Testis (tissue), 3 donors: ENCODE data around the gene CUBN. TPM values are rescaled to one million over a fixed set of nuclear protein-coding genes. Genes with fewer than 3 reads are reported as not detected.

Experiments
- DNase-seq: peaks from one replicate; pipeline ENCODE4 v3.0.0-alpha.2; 2019
- H3K27ac ChIP-seq, 2 donors: fragments of 200-600 bp; sonication (generic); one replicate each; pipeline ENCODE4 v1.5.1; 2019
- H3K27me3 ChIP-seq: fragments of 200-600 bp; sonication (generic); one replicate; pipeline ENCODE4 v1.5.1; 2019
- H3K36me3 ChIP-seq: fragments of 200-600 bp; sonication (generic); one replicate; pipeline ENCODE4 v1.5.1; 2017; ENCODE audit warnings: low read depth; ENCODE audit errors: missing control alignments
- H3K4me1 ChIP-seq: fragments of 200-600 bp; sonication (generic); one replicate; pipeline ENCODE4 v1.5.1; 2019
- H3K4me3 ChIP-seq, 2 donors: fragments of 200-600 bp; sonication (generic); one replicate each; pipeline ENCODE4 v1.5.1; 2017 to 2019
- H3K9me3 ChIP-seq: fragments of 200-600 bp; sonication (generic); one replicate; pipeline ENCODE4 v1.5.1; 2017
- CTCF ChIP-seq, 3 experiments: fragments of 450-650 bp in 2 of 3; fragments of 200-600 bp in 1 of 3; sonication (generic) in 1 of 3; IDR thresholded peaks; one replicate each; pipeline ENCODE4 v1.5.1; 2016 to 2019; ENCODE audit warnings: antibody characterized with exemption in 3 of 3, mild to moderate bottlenecking in 2 of 3, moderate library complexity in 1 of 3
- POLR2A ChIP-seq: fragments of 450-650 bp; IDR thresholded peaks from one replicate; pipeline ENCODE4 v1.6.1; 2017; ENCODE audit warnings: antibody characterized with exemption, mild to moderate bottlenecking, moderate library complexity
- WGBS, 2 donors: methylation state at CpG; one replicate each; pipeline ENCODE4 v1.1.5; 2018; 5-methylcytosine and 5-hydroxymethylcytosine counted together
- intact Hi-C: fragments of 100-400 bp; cut with DNase I; formaldehyde crosslinking; loops from one replicate; pipeline ENCODE4 v1.15.1; 2023; ENCODE audit warnings: low total_unique reads
- polyA plus RNA-seq: library from polyadenylated mRNA; stranded (reverse); fragments of 350-450 nt; fragmentation: Illumina TruSeq; extraction: RNeasy Lipid Tissue Mini Kit (QIAGEN cat#74804); gene quantifications from one replicate; pipeline ENCODE4 v1.2.3, GENCODE V29; 2014; ENCODE audit warnings: low read depth, low replicate concordance; ENCODE audit not compliant: insufficient read depth
- total RNA-seq, 2 donors: library from RNA; depleted of rRNA; stranded (reverse); fragments of >200 nt; gene quantifications; one replicate each; pipeline ENCODE4 v1.2.3, GENCODE V29; 2016

Gene CUBN
- total and polyA plus RNA-seq, 3 donors from 2014 or later, result 11.0 to 39.3 (median 19.2) TPM

GRCh38 chr10:16890691-16891090, 238.9 kb downstream of the CUBN start:
- Histone ChIP-seq H3K27ac (no peak overlapping the region), H3K4me3 (no peak overlapping the region), H3K27me3 (no peaks in the 10 kb centered on the region), H3K9me3 (no peaks in the 10 kb centered on the region), H3K36me3 (no peaks in the 10 kb centered on the region), H3K4me1 (no peaks in the 10 kb centered on the region)
- intact Hi-C loops, result loop anchor here (10.0 kb wide), 1 partner anchor 364 kb away; no protein-coding TSS in a partner anchor
- no peak for DNase-seq
- TF ChIP-seq CTCF (IDR thresholded peaks at IDR 0.05), result no peak
- WGBS, 2 donors, result 40 to 65% methylated on average over 6 of the region's 6 CpGs

- Histone ChIP-seq H3K4me1 (no peaks in the 10 kb centered on the region), H3K27ac (no peak overlapping the region), H3K27me3 (no peaks in the 10 kb centered on the region), H3K36me3 (no peaks in the 10 kb centered on the region), H3K9me3 (no peaks in the 10 kb centered on the region), H3K4me3 (no peak overlapping the region)
- DNase-seq, result no peak
- intact Hi-C loops, result no loop called here
- TF ChIP-seq POLR2A, result no peak
- no peak for TF ChIP-seq CTCF (IDR thresholded peaks at IDR 0.05)
- WGBS, 2 donors, result 40 to 42% methylated on average over 3 of the region's 3 CpGs
Measured at GRCh38 chr10:16887565-16887964, 242.0 kb downstream of the CUBN start.

GRCh38 chr10:16886031-16886430, 243.6 kb downstream of the CUBN start:
- H3K4me3 ChIP-seq, result no peak overlapping the region
- TF ChIP-seq CTCF (IDR thresholded peaks at IDR 0.05) (no peak), POLR2A (no peak)
- H3K27me3 ChIP-seq, result no peaks in the 10 kb centered on the region
- intact Hi-C loops, result no loop called here
- WGBS, 2 donors, result 88 to 89% methylated on average over 2 of the region's 2 CpGs
- no peaks in the 10 kb centered on the region for H3K36me3 ChIP-seq
- H3K9me3 ChIP-seq, result no peaks in the 10 kb centered on the region
- no peak for DNase-seq
- no peak overlapping the region for H3K27ac ChIP-seq
- H3K4me1 ChIP-seq, result no peaks in the 10 kb centered on the region

- no peak for DNase-seq
- Histone ChIP-seq H3K27ac (no peak overlapping the region), H3K4me1 (no peaks in the 10 kb centered on the region), H3K9me3 (no peaks in the 10 kb centered on the region), H3K4me3 (no peak overlapping the region), H3K36me3 (no peaks in the 10 kb centered on the region), H3K27me3 (no peaks in the 10 kb centered on the region)
- 94 to 95% methylated on average over 2 of the region's 2 CpGs for WGBS, 2 donors
- intact Hi-C loops, result no loop called here
- no peak for TF ChIP-seq CTCF (IDR thresholded peaks at IDR 0.05)
- TF ChIP-seq POLR2A, result no peak
Measured at GRCh38 chr10:16884497-16884896, 245.1 kb downstream of the CUBN start.

GRCh38 chr10:16883084-16883483, 246.5 kb downstream of the CUBN start:
- H3K4me3 ChIP-seq, result no peak overlapping the region
- no peaks in the 10 kb centered on the region for H3K27me3 ChIP-seq
- intact Hi-C loops, result no loop called here
- H3K9me3 ChIP-seq, result no peaks in the 10 kb centered on the region
- no peaks in the 10 kb centered on the region for H3K4me1 ChIP-seq
- TF ChIP-seq POLR2A, result no peak
- no peak for TF ChIP-seq CTCF (IDR thresholded peaks at IDR 0.05)
- H3K36me3 ChIP-seq, result no peaks in the 10 kb centered on the region
- no peak overlapping the region for H3K27ac ChIP-seq
- 94% methylated on average over 4 of the region's 4 CpGs for WGBS, 2 donors
- DNase-seq, result no peak
